HepG2 (cell line): ENCODE results near the gene S1PR5. TPM values are rescaled to one million over a fixed set of nuclear protein-coding genes. Genes with fewer than 3 reads are reported as not detected.

Experiments used
- CC2D1A ChIP-seq: sonication (generic); formaldehyde crosslinking; IDR thresholded peaks from 2 replicates; pipeline ENCODE4 v1.8.1; 2023; ENCODE audit warnings: mild to moderate bottlenecking, missing genetic modification reagents
- E2F5 ChIP-seq: sonication (generic); formaldehyde crosslinking; conservative IDR thresholded peaks from 2 replicates; pipeline ENCODE4 v1.4.0; 2020; ENCODE audit warnings: missing genetic modification reagents
- ELF3 ChIP-seq: IDR thresholded peaks from 2 replicates; pipeline ENCODE4 v1.6.1; 2016; ENCODE audit warnings: missing genetic modification reagents, missing compliant biosample characterization
- GABPA ChIP-seq, 2 experiments: IDR thresholded peaks; 2 replicates each; pipeline ENCODE4 v1.6.1; 2011 to 2016; ENCODE audit warnings: low read depth in 2 of 2, low read length in 1 of 2, missing biosample characterization in 1 of 2, missing genetic modification characterization in 1 of 2
- HNRNPK ChIP-seq: fragments of 200-400 bp; formaldehyde crosslinking; IDR thresholded peaks from 2 replicates; pipeline ENCODE4 v1.6.1; 2018; ENCODE audit warnings: low read length, low read depth, moderate library complexity, mild to moderate bottlenecking; ENCODE audit not compliant: poor library complexity, severe bottlenecking
- POLR2AphosphoS2 ChIP-seq: IDR thresholded peaks from 2 replicates; pipeline ENCODE4 v1.6.1; 2011; ENCODE audit warnings: low read depth, low read length, improper control_type of control experiment
- RBAK ChIP-seq: sonication (generic); formaldehyde crosslinking; IDR thresholded peaks from 2 replicates; pipeline ENCODE4 v1.5.1; 2020; ENCODE audit warnings: mild to moderate bottlenecking, missing genetic modification reagents
- RBM39 ChIP-seq: fragments of 200-400 bp; formaldehyde crosslinking; IDR thresholded peaks from one replicate; pipeline ENCODE4 v1.6.1; 2018; ENCODE audit warnings: antibody characterized with exemption, mild to moderate bottlenecking, low read depth, low read length; ENCODE audit not compliant: poor library complexity, severe bottlenecking
- TFAP4 ChIP-seq: sonication (generic); IDR thresholded peaks from 2 replicates; pipeline ENCODE4 v1.6.1; 2016; ENCODE audit warnings: low read depth, borderline replicate concordance
- THRA ChIP-seq: sonication (generic); formaldehyde crosslinking; IDR thresholded peaks from 2 replicates; pipeline ENCODE4 v1.4.0; 2020; ENCODE audit warnings: missing genetic modification reagents, borderline replicate concordance
- USF2 ChIP-seq, 2 experiments: sonication (generic) in 1 of 2; formaldehyde crosslinking in 1 of 2; IDR thresholded peaks; 2 replicates each; pipeline versions ENCODE4 v1.5.1 to v1.6.1; 2011 to 2020; ENCODE audit warnings: borderline replicate concordance in 1 of 2, low read depth in 1 of 2, low read length in 1 of 2, mild to moderate bottlenecking in 1 of 2, missing genetic modification reagents in 1 of 2, moderate library complexity in 1 of 2
- ZNF569 ChIP-seq: sonication (generic); formaldehyde crosslinking; IDR thresholded peaks from 2 replicates; pipeline ENCODE4 v1.5.0; 2020; ENCODE audit warnings: mild to moderate bottlenecking, missing genetic modification reagents, moderate library complexity, borderline replicate concordance
- ZNF644 ChIP-seq: IDR thresholded peaks from 2 replicates; pipeline ENCODE4 v1.6.1; 2016; ENCODE audit warnings: low read depth
- ZNF710 ChIP-seq: sonication (generic); formaldehyde crosslinking; IDR thresholded peaks from 2 replicates; pipeline ENCODE4 v1.5.0; 2020; ENCODE audit warnings: mild to moderate bottlenecking, missing genetic modification reagents, borderline replicate concordance
- polyA plus RNA-seq, 8 experiments: library from polyadenylated mRNA; depleted of rRNA in 3 of 8; stranded (reverse) in 7 of 8; unstranded in 1 of 8; fragments of >200 nt; fragmentation: Illumina TruSeq in 4 of 8; extraction: Trizol in 4 of 8; gene quantifications; 2 replicates each; pipeline versions ENCODE4 v1.2.1 to v1.2.3, GENCODE V29; 2011 to 2016; ENCODE audit warnings: low read depth in 4 of 8, missing spikeins in 1 of 8, mixed read lengths in 1 of 8; ENCODE audit not compliant: insufficient read depth in 1 of 8
- total RNA-seq, 5 experiments: library from RNA; depleted of rRNA; stranded (reverse); fragments of >200 nt; fragmentation: Illumina TruSeq; extraction: Trizol; gene quantifications; 2 replicates each; pipeline ENCODE4 v1.2.3, GENCODE V29; 2016; ENCODE audit warnings: low read depth in 1 of 5
- TF ChIP-seq, protein P1 (sequence below): sonication (generic); formaldehyde crosslinking; IDR thresholded peaks from 2 replicates; pipeline ENCODE4 v1.4.0; 2020; ENCODE audit warnings: missing genetic modification reagents, low read depth, mild to moderate bottlenecking, borderline replicate concordance

The S1PR5 gene
- total and polyA plus RNA-seq, 2 of the 13 experiments (the other 11 are each of a cell fraction or from before 2014, with no cell fraction given), result 0.04 TPM; not detected in 1

- TF ChIP-seq E2F5 (CRISPR knock-in tag), result peak; percentile 87
- TF ChIP-seq GABPA (IDR thresholded peaks at IDR 0.05; ENCODE audit: low read depth, low read length), result no peak
- peak; percentile 27 for TF ChIP-seq GABPA (CRISPR knock-in tag; IDR thresholded peaks at IDR 0.05; ENCODE audit: low read depth)
- TF ChIP-seq USF2 (IDR thresholded peaks at IDR 0.05; ENCODE audit: low read depth, low read length), result no peak
- TF ChIP-seq USF2 (CRISPR knock-in tag; IDR thresholded peaks at IDR 0.05; ENCODE audit: borderline replicate concordance), result no peak; the same call in 1 of the 2 replicates
- no peak for TF ChIP-seq POLR2AphosphoS2
- TF ChIP-seq ZNF569, result no peak
- peak; percentile 76 for TF ChIP-seq RBM39
- peak; percentile 92; the same call in 1 of the 2 replicates for TF ChIP-seq CC2D1A (CRISPR knock-in tag)
- TF ChIP-seq RBAK, result no peak
- no peak for TF ChIP-seq ZNF710 (CRISPR knock-in tag)
- no peak for TF ChIP-seq ZNF644 (CRISPR knock-in tag)
- peak; percentile 79 for TF ChIP-seq ELF3 (CRISPR knock-in tag)
- TF ChIP-seq HNRNPK, result peak; percentile 49
- peak; percentile 90 for TF ChIP-seq TFAP4
- TF ChIP-seq, protein P1, sequence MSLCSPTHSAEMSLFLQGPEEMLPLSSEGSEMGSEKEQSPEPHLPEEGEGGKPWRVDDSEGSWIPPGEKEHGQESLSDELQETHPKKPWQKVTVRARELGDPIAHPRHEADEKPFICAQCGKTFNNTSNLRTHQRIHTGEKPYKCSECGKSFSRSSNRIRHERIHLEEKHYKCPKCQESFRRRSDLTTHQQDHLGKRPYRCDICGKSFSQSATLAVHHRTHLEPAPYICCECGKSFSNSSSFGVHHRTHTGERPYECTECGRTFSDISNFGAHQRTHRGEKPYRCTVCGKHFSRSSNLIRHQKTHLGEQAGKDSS (CRISPR knock-in tag), result peak; percentile 96; the same call in 1 of the 2 replicates
- TF ChIP-seq THRA (CRISPR knock-in tag), result peak; percentile 81
These were observed 48.5 kb upstream of the S1PR5 start, which contains the start of gene KRI1 (continued) for GRCh38 chr19:10565567-10566407.
